HG03097 (cell line): Measurements from ENCODE around the gene CLASP1.
"Not testable (repeated sequence)": the region's sequence is repeated elsewhere in the genome, so short reads cannot be mapped to it uniquely, and the experiment has no call there.

ENCODE experiments used
- ATAC-seq: cut with Tn5 transposase; IDR thresholded peaks from one replicate; pipeline ENCODE4 v1.9.1; 2021; ENCODE audit not compliant: unreplicated experiment, low FRiP score

Gene CLASP1

GRCh38 chr2:121387591-121388325, 261.5 kb downstream of the CLASP1 start:
- ATAC-seq, result no peak

DNA sequence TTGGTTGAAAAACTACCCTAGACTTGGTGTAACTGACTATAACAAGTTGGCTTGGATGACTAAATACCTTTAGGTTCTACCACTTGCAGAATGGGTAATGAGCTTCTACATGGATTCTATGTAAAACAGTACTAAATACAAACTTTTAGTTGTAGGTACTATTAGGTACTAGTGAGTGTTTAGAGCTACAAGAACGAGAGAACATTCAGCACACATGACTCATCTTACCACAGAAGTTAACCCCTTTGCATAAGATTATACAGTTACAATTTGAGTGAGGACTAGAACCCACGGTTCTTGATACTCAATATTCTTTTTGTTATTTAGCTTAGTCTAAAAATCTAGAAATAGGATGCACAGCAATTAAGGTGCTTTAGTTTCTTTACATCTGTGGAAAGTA, 262.6 kb downstream of the CLASP1 start:
- ATAC-seq, result no peak

DNA sequence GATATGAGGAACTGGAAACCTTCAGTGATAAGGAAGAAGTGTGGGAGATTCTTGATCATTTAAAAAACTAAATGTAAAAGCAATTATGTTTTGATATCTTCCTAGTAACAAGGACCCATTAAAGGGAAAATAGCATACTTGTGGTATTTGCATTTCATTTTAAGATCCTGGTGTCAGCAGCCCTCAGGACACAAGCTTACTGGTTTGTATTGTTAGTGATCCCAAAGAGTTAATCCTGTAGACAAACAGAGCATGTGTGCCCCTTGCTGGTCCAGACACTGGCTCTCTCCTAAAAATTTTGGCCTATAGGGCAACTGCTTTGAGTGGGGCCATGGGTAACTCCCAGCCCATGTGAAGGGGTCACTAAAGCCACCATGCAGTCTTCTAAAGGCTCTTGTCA, 263.2 kb downstream of the CLASP1 start:
- ATAC-seq, result no peak

GRCh38 chr2:121382744-121383143, 266.5 kb downstream of the CLASP1 start:
- no peak for ATAC-seq

DNA sequence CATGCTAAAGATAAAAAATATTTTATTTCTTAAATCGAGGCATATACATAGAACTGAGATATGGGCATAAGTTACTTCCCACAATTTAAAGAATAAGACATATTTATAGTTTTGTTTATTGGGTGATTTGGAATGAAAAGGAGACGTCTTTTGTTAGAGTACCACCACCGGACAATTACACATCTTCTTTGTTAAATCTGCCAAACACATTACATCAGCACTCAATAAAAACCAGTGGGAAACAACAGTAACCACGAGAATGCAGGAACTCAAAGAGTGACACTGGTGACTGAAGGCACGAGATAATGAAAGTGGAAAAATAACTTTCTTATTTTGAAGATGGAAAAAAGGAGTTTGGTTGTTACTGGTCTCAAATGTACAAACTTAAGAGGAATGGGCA, 271.6 kb downstream of the CLASP1 start:
- no peak for ATAC-seq

DNA sequence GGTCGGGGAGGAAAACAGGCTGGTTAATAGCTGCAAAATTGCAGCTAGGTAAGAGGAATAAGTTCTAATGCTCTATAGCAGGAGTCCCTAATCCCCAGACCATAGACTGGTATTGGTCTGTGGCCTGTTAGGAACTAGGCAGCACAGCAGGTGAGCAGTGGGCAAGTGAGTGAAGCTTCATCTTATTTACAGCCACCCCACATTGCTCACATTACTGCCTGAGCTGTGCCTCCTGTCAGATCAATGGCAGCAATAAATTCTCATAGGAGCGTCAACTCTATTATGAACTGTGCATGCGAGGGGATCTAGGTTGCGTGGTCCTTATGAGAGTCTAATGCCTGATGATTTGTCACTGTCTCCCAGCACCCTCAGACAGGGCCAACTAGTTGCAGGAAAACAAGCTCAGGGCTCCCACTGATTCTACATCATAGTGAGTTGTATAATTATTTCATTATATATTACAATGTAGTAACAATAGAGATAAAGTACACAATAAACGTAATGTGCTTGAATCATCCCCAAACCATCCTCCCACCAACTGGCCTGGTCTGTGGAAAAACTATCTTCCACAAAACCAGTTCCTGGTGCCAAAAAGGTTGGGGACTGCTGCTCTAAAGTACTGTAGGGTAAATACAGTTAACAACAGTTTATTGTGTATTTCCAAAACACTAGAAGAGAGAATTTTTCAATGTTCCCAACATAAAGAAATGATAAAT, 272.6 kb downstream of the CLASP1 start:
- no peak for ATAC-seq

DNA sequence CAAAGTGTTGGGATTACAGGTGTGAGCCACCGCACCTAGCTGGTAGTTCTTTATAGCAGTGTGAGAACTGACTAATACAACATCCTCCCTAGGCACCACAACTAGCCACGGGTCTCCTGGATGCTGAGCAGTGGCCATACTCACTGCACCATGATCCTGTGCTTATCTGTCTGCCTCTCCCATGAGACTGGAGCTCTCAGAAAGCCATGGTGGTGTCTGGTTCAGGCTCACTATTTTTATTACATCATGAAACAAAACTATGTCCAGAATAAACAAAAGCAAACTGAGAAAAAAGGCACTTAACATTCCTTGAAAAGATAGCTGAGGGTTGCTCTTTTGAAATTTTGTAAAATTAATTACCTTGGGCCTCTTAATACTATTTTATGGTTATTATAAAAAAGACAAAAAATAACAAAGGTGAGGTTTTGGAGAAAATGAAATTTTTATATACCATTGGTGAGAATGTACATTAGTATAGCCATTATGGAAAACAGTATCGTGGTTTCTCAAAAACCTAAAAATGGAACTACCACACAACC, 273.6 kb downstream of the CLASP1 start:
- ATAC-seq, result no peak

DNA sequence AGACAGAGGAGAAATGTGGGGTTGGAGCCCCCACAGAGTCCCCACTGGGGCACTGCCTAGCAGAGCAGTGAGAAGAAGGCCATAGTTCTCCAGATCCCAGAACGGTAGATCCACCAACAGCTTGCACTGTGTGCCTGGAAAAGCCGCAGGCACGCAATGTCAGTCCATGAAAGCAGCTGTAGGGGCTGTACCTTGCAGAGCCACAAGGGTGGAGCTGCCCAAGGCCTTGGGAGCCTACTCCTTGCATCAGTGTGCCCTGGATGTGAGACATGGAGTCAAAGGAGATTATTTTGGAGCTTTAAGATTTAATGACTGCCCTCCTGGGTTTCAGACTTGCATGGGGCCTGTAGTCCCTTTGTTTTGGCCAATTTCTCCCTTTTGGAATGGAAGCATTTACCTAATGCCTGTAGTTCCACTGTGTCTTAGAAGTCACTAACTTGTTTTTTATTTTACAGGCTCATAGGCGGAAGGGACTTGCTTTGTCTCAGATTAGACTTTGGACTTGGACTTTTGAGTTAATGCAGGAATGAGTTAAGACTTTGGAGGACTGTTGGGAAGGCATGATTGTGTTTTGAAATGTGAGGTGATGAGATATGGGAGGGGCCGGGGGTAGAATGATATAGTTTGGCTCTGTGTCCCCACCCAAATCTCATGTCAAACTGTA, 274.7 kb downstream of the CLASP1 start:
- not testable (repeated sequence) for ATAC-seq

DNA sequence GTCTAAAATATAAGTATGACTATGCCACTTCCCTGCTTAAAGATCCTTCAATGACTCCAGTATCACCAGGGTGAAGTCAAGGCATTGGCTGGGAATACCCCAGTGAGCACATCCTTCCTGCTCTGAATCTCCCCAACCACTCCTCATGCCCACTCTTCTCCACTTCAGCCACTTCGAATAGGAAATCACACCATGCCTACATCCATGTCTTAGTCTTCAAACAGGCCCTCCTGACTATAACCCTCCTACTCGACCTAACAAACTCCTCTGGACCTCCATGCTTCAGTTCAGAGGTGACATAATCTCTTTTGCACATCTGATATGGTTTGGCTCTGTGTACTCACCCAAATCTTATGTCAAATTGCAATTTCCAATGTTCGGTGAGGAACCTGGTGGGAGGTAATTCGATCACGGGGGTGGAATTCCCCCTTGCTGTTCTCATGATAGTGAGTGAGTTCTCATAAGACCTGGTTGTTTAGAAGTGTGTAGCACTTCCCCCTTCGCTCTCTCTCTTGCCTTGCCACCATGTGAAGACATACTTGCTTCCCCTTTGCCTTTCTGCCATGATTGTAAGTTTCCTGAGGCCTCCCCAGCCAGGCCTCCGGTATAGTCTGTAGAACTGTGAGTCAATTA, 276.4 kb downstream of the CLASP1 start:
- ATAC-seq, result no peak

GRCh38 chr2:121372082-121372481, 277.2 kb downstream of the CLASP1 start:
- ATAC-seq, result no peak

DNA sequence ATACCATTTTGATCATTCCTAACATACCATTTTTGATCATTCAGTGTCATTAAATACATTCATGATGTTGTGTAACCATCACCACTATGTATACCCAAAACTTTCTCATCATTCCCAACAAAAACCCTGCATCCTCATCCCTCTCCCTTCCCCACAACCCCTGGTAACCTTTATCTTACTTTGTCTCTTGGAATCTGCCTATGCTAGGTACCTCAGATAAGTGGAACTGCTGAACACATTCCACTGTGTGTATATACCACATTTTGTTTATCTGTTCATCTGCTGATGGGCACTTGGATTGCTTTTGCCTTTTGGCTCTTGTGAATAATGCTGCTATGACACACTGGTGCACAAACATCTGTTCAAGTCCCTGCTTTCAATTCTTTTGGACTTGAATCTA, 280.4 kb downstream of the CLASP1 start:
- no peak for ATAC-seq

GRCh38 chr2:121368155-121368554, 281.1 kb downstream of the CLASP1 start:
- no peak for ATAC-seq

DNA sequence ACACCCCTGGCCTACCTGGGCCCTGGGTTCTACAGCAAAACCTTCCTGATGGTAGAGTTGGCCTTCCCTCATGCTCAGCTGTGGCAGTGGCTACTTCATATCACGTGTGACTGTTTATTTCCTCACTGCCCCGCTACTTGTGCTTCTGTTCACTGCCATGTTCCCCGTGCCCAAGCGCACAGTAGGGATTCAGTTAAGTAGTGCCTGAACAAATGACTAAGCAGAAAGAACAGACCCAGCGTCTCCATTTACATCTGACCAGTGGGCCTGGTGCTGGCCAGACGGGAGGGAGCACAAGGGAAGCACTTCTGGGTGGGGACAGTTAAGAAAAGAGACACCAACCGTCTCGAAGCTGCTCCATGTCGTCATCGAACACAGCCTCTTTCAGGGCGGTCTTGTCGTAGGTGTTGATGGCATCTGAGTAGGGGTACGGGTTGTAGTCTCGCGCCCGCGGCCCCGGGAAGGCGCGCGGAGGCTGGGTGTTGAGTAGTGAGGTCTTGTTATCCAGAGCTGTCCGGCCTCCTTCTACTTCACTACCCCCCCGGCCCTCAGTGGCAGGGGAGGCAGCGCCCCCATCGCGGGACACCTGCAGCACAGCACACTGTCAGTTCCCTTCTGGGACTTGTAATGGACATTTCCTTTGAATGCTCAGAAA, 281.9 kb downstream of the CLASP1 start:
- ATAC-seq, result no peak

DNA sequence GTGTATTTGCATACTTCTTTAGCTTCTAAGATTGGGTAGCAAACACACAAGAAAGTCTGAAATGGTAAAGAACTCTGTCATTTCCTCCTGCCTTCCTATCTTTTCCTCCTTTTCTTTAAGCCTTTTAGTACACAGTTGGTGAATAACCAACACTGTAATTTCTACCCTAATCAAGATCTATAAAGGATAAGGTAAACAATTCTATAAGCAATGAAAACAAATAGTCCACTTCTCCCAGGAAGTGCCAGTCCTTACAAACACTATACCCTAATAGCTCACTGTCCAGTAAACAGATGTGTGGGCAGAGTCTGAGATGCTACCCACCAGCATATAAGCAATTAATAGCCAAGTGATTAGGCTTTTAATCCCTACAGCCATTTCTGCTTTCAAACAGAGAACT, 283.2 kb downstream of the CLASP1 start:
- ATAC-seq, result no peak

GRCh38 chr2:121365061-121365460, 284.2 kb downstream of the CLASP1 start:
- no peak for ATAC-seq

- ATAC-seq, result no peak
Measured at GRCh38 chr2:121363632-121364420, 285.4 kb downstream of the CLASP1 start.

GRCh38 chr2:121362774-121363173, 286.5 kb downstream of the CLASP1 start:
- no peak for ATAC-seq

DNA sequence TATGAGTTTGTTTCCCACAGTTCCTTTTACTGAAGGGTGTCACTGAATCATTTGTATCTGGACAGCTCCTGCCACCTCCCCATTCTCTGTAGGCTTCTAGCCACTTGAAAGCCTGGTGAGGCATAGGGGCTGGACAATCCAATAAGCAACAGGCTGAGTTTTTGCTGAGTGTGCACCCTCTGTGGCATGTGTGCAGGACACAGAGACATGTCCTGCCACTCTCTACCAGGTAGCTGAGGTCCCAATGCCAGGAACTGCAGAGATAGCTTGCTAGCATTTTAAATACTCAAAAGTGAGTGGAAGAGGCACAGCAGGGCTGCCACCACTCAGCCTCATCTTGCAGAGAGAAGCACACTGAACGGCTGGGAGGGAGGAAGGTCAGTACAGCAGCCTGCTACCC, 287.0 kb downstream of the CLASP1 start:
- no peak for ATAC-seq

GRCh38 chr2:121360566-121361300, 288.5 kb downstream of the CLASP1 start:
- no peak for ATAC-seq
